ENCODE data around the gene TBC1D8. TPM values are rescaled to one million over a fixed set of nuclear protein-coding genes. Genes with fewer than 3 reads are reported as not detected.
"Not testable (repeated sequence)": the region's sequence is repeated elsewhere in the genome, so short reads cannot be mapped to it uniquely, and the experiment has no call there.

Gene TBC1D8
- total and polyA plus RNA-seq, 2 experiments from 2014 or later: 18.0 to 36.9 TPM

DNA sequence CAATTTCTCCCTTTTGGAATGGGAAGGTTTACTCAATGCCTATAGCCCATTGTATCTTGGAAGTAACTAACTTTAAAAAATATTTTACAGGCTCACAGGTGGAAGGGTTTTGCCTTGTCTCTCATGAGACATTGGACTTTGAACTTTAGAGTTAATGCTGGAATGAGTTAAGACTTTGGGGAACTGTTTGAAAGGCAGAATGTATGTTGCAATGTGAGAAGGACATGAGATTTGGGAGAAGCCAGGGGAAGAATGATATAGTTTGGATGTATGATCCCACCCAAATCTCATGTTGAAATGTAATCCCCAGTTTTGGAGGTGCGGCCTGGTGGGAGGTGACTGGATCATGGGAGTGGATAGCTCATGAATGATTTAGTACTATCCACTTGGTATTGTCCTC, 17.5 kb upstream of the TBC1D8 start:
- peaks cover 82% of the 10 kb centered on the region for H3K9me3 Mint-ChIP-seq

GRCh38 chr2:101167532-101167931, 16.4 kb upstream of the TBC1D8 start:
- H3K79me2 ChIP-seq (replicated peaks; ENCODE audit: insufficient read depth); H3K27me3 ChIP-seq (ENCODE audit: insufficient read depth); H2AFZ ChIP-seq; H4K20me1 ChIP-seq (replicated peaks; ENCODE audit: insufficient read depth); H3K4me3 Mint-ChIP-seq; ATAC-seq; H3K36me3 ChIP-seq (ENCODE audit: insufficient read depth); H3K9me2 ChIP-seq (ENCODE audit: insufficient read depth); H3K27ac ChIP-seq (ENCODE audit: low read depth); H3K4me3 ChIP-seq; H3K27me3 Mint-ChIP-seq (ENCODE audit: insufficient read depth, low read depth, poor library complexity); H3K4me1 ChIP-seq (ENCODE audit: insufficient read depth); H3K4me1 Mint-ChIP-seq; H3K4me2 ChIP-seq; DNase-seq (ENCODE audit: low spot score); H3F3A ChIP-seq (replicated peaks; ENCODE audit: low read depth); H3K27ac Mint-ChIP-seq: not testable (repeated sequence)
- peaks cover 87% of the 10 kb centered on the region for H3K9me3 Mint-ChIP-seq
- peaks cover 66% of the 10 kb centered on the region for H3K36me3 Mint-ChIP-seq (ENCODE audit: low read depth)

More for the DNA sequence above, 17.5 kb upstream of the TBC1D8 start:
- ATAC-seq: no peak
- Mint-ChIP-seq H3K27ac (no peak overlapping the region), H3K4me1 (no peaks in the 10 kb centered on the region), H3K4me3 (no peak overlapping the region), H3K36me3 (ENCODE audit: low read depth) (peaks cover 62% of the 10 kb centered on the region), H3K27me3 (ENCODE audit: insufficient read depth, low read depth, poor library complexity) (peaks cover 3% of the 10 kb centered on the region)
- Histone ChIP-seq H3K4me1 (ENCODE audit: insufficient read depth) (no peaks in the 10 kb centered on the region), H3K27ac (ENCODE audit: low read depth) (no peak overlapping the region), H4K20me1 (replicated peaks; ENCODE audit: insufficient read depth) (no peaks in the 10 kb centered on the region), H3K79me2 (replicated peaks; ENCODE audit: insufficient read depth) (no peaks in the 10 kb centered on the region), H3K9me2 (ENCODE audit: insufficient read depth) (0 out of 2 replicates have a peak, but pooled peaks cover 9% of the 10 kb centered on the region), H3K36me3 (ENCODE audit: insufficient read depth) (peaks cover 3% of the 10 kb centered on the region; the same call in 1 of the 2 replicates), H2AFZ (no peak overlapping the region), H3K4me2 (no peak overlapping the region), H3K27me3 (ENCODE audit: insufficient read depth) (no peaks in the 10 kb centered on the region), H3F3A (replicated peaks; ENCODE audit: low read depth) (no peaks in the 10 kb centered on the region), H3K4me3 (no peak overlapping the region)
- TF ChIP-seq JUNB (IDR thresholded peaks at IDR 0.05; ENCODE audit: unreplicated experiment) (no peak), NANOG (IDR thresholded peaks at IDR 0.05; ENCODE audit: borderline replicate concordance) (no peak), EZH2phosphoT487 (IDR thresholded peaks at IDR 0.05; ENCODE audit: unreplicated experiment) (no peak), EZH2 (IDR thresholded peaks at IDR 0.05; ENCODE audit: low read depth, unreplicated experiment) (no peak), ZNF331 (CRISPR knock-in tag; IDR thresholded peaks at IDR 0.05; ENCODE audit: low read depth) (no peak)
- TF ChIP-seq, protein P1, sequence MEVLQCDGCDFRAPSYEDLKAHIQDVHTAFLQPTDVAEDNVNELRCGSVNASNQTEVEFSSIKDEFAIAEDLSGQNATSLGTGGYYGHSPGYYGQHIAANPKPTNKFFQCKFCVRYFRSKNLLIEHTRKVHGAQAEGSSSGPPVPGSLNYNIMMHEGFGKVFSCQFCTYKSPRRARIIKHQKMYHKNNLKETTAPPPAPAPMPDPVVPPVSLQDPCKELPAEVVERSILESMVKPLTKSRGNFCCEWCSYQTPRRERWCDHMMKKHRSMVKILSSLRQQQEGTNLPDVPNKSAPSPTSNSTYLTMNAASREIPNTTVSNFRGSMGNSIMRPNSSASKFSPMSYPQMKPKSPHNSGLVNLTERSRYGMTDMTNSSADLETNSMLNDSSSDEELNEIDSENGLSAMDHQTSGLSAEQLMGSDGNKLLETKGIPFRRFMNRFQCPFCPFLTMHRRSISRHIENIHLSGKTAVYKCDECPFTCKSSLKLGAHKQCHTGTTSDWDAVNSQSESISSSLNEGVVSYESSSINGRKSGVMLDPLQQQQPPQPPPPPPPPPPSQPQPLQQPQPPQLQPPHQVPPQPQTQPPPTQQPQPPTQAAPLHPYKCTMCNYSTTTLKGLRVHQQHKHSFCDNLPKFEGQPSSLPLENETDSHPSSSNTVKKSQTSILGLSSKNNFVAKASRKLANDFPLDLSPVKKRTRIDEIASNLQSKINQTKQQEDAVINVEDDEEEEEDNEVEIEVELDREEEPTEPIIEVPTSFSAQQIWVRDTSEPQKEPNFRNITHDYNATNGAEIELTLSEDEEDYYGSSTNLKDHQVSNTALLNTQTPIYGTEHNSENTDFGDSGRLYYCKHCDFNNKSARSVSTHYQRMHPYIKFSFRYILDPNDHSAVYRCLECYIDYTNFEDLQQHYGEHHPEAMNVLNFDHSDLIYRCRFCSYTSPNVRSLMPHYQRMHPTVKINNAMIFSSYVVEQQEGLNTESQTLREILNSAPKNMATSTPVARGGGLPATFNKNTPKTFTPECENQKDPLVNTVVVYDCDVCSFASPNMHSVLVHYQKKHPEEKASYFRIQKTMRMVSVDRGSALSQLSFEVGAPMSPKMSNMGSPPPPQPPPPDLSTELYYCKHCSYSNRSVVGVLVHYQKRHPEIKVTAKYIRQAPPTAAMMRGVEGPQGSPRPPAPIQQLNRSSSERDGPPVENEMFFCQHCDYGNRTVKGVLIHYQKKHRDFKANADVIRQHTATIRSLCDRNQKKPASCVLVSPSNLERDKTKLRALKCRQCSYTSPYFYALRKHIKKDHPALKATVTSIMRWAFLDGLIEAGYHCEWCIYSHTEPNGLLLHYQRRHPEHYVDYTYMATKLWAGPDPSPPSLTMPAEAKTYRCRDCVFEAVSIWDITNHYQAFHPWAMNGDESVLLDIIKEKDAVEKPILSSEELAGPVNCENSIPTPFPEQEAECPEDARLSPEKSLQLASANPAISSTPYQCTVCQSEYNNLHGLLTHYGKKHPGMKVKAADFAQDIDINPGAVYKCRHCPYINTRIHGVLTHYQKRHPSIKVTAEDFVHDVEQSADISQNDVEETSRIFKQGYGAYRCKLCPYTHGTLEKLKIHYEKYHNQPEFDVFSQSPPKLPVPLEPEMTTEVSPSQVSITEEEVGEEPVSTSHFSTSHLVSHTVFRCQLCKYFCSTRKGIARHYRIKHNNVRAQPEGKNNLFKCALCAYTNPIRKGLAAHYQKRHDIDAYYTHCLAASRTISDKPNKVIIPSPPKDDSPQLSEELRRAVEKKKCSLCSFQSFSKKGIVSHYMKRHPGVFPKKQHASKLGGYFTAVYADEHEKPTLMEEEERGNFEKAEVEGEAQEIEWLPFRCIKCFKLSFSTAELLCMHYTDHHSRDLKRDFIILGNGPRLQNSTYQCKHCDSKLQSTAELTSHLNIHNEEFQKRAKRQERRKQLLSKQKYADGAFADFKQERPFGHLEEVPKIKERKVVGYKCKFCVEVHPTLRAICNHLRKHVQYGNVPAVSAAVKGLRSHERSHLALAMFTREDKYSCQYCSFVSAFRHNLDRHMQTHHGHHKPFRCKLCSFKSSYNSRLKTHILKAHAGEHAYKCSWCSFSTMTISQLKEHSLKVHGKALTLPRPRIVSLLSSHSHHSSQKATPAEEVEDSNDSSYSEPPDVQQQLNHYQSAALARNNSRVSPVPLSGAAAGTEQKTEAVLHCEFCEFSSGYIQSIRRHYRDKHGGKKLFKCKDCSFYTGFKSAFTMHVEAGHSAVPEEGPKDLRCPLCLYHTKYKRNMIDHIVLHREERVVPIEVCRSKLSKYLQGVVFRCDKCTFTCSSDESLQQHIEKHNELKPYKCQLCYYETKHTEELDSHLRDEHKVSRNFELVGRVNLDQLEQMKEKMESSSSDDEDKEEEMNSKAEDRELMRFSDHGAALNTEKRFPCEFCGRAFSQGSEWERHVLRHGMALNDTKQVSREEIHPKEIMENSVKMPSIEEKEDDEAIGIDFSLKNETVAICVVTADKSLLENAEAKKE (CRISPR knock-in tag; IDR thresholded peaks at IDR 0.05): no peak
- DNase-seq (ENCODE audit: low spot score): no peak

All from GM23338 (cell line).